ENCODE data around the gene LYPD5. TPM values are rescaled to one million over a fixed set of nuclear protein-coding genes. Genes with fewer than 3 reads are reported as not detected.

Gene LYPD5
- total and polyA plus RNA-seq, 10 donors = 2.1 to 48.1 (median 7.0) TPM

GRCh38 chr19:43774103-43774939 lies 27.9 kb downstream of the LYPD5 start:
- intact Hi-C loops (cut with DNase I; ENCODE audit: low total_unique reads) = no loop called here
- Histone ChIP-seq H3K27me3 (replicated peaks in 1 of 7) (peaks cover 0 to 3% (median 0%) of the 10 kb centered on the region in 7 donors), H3K4me1 (peaks cover 15 to 78% (median 50%) of the 10 kb centered on the region in 6 donors), H3K4me3 (peak overlapping the region in 2 of 8 donors; percentile 19 to 41), H3K9me3 (no peaks in the 10 kb centered on the region), H3K27ac (peak overlapping the region in 2 of 8 donors; percentile 1 to 23), H3K36me3 (peaks cover 0 to 60% (median 8%) of the 10 kb centered on the region in 6 donors)
- TF ChIP-seq, protein P1, sequence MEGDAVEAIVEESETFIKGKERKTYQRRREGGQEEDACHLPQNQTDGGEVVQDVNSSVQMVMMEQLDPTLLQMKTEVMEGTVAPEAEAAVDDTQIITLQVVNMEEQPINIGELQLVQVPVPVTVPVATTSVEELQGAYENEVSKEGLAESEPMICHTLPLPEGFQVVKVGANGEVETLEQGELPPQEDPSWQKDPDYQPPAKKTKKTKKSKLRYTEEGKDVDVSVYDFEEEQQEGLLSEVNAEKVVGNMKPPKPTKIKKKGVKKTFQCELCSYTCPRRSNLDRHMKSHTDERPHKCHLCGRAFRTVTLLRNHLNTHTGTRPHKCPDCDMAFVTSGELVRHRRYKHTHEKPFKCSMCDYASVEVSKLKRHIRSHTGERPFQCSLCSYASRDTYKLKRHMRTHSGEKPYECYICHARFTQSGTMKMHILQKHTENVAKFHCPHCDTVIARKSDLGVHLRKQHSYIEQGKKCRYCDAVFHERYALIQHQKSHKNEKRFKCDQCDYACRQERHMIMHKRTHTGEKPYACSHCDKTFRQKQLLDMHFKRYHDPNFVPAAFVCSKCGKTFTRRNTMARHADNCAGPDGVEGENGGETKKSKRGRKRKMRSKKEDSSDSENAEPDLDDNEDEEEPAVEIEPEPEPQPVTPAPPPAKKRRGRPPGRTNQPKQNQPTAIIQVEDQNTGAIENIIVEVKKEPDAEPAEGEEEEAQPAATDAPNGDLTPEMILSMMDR (IDR thresholded peaks at IDR 0.05 in 8 of 11, conservative IDR thresholded peaks at IDR 0.05 in 3 of 11) = peak in 8 of 11 experiments; percentile 10 to 66 (median 30)
- no peak for TF ChIP-seq POLR2A (IDR thresholded peaks at IDR 0.05)
- peak in 2 of 3 donors; percentile 50 to 77 for TF ChIP-seq POLR2AphosphoS5 (IDR thresholded peaks at IDR 0.05)
- DNase-seq = peak; percentile 83
- 54 to 71% (median 60%) methylated on average over 28 to 63 of the region's 63 CpGs for WGBS, 5 donors

GRCh38 chr19:43773725-43774102 lies 28.5 kb downstream of the LYPD5 start:
- 72 to 82% (median 80%) methylated on average over 5 of the region's 5 CpGs for WGBS, 5 donors
- Histone ChIP-seq H3K27me3 (replicated peaks in 1 of 7) (peaks cover 0 to 3% (median 0%) of the 10 kb centered on the region in 7 donors), H3K4me1 (peaks cover 11 to 78% (median 44%) of the 10 kb centered on the region in 6 donors), H3K36me3 (peaks cover 0 to 66% (median 10%) of the 10 kb centered on the region in 6 donors), H3K9me3 (no peaks in the 10 kb centered on the region), H3K4me3 (no peak overlapping the region), H3K27ac (no peak overlapping the region)
- intact Hi-C loops (cut with DNase I; ENCODE audit: low total_unique reads) = no loop called here
- DNase-seq = no peak
- TF ChIP-seq, protein P1 (IDR thresholded peaks at IDR 0.05 in 8 of 11, conservative IDR thresholded peaks at IDR 0.05 in 3 of 11) = no peak
- no peak for TF ChIP-seq POLR2AphosphoS5 (IDR thresholded peaks at IDR 0.05)
- no peak for TF ChIP-seq POLR2A (IDR thresholded peaks at IDR 0.05)

DNA sequence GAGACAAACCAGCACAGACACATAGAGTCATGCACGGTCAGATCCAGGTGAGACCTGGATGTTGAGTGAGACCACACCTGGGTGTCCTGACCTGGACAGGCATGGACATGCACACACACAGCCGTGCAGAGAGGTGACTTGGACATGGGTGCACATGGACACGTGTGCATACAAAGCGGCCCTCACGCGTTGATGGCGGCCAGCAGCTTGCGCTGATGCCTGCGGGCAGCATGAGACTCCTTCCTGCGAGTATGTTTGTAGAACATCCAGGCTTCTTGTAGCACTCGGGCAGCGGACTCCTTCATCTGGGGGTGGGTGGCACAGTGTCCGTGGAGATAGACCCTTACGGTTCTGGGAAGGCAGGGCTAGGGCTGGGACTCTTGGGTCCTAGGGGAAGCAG lies 33.0 kb downstream of the LYPD5 start:
- no peaks in the 10 kb centered on the region for H3K27me3 ChIP-seq (replicated peaks in 1 of 7)
- no peak overlapping the region for H3K4me3 ChIP-seq
- WGBS, 5 donors = 90 to 98% (median 94%) methylated on average over 14 of the region's 14 CpGs
- no peak for DNase-seq
- no peaks in the 10 kb centered on the region for H3K9me3 ChIP-seq
- peaks cover 21 to 78% (median 43%) of the 10 kb centered on the region in 6 donors for H3K4me1 ChIP-seq
- peak overlapping the region in 4 of 8 donors; percentile 81 to 89 (median 86) for H3K27ac ChIP-seq
- TF ChIP-seq POLR2AphosphoS5 (IDR thresholded peaks at IDR 0.05) = peak in 2 of 3 donors; percentile 26 to 29
- TF ChIP-seq POLR2A (IDR thresholded peaks at IDR 0.05) = no peak
- TF ChIP-seq, protein P1 (IDR thresholded peaks at IDR 0.05 in 8 of 11, conservative IDR thresholded peaks at IDR 0.05 in 3 of 11) = no peak
- intact Hi-C loops (cut with DNase I; ENCODE audit: low total_unique reads) = no loop called here
- H3K36me3 ChIP-seq = peaks cover 0 to 72% (median 10%) of the 10 kb centered on the region in 6 donors

All from spleen (tissue), 11 donors.